NCI-H2196 (cell line): Measurements from ENCODE around the gene CTNNBL1.

Source experiments
- DNase-seq: peaks from one replicate; lab custom pipeline; 2025; ENCODE audit not compliant: unreplicated experiment; lab: John Stamatoyannopoulos, UW

The CTNNBL1 gene

DNA sequence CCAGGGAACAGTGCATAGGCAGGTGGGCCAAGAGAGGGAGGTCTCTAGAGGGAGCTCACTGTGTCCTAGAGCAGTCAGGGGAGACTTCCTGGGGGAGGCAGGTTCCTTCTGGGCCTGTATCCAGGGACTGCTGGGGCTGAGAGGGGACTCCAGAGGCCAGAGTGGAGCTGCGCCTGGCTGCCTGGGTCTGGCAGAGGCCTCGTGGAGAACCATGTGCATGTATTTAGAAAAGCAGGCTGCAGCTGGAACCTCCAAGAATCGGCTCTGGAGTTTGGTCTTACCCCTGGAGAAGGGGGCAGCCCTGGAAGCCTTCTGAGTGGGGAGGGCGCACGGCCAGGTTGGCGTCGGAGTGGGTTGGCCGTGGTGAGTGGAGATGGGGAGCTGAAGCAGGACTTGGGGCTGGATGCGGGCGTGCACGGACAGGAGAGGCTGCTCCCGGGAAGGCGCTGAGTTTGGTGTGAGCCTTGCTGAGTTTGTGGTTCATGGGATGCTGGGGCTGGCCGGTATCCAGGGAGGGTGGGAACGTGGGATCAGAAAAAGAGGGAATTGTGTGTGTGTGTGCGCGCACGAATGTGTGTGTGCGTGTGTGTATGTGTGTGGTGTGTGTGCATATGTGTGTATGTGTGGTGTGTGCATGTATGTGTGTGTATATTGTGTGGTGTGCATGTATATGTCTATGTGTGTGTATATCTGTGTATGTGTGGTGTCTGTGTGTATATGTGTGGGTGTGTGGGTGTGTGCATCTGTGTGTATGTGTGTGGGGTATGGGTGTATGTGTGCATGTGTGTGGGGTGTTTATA, 219.9 kb downstream of the CTNNBL1 start:
- DNase-seq, result no peak

GRCh38 chr20:37914367-37914671, 220.5 kb downstream of the CTNNBL1 start:
- DNase-seq, result no peak

DNA sequence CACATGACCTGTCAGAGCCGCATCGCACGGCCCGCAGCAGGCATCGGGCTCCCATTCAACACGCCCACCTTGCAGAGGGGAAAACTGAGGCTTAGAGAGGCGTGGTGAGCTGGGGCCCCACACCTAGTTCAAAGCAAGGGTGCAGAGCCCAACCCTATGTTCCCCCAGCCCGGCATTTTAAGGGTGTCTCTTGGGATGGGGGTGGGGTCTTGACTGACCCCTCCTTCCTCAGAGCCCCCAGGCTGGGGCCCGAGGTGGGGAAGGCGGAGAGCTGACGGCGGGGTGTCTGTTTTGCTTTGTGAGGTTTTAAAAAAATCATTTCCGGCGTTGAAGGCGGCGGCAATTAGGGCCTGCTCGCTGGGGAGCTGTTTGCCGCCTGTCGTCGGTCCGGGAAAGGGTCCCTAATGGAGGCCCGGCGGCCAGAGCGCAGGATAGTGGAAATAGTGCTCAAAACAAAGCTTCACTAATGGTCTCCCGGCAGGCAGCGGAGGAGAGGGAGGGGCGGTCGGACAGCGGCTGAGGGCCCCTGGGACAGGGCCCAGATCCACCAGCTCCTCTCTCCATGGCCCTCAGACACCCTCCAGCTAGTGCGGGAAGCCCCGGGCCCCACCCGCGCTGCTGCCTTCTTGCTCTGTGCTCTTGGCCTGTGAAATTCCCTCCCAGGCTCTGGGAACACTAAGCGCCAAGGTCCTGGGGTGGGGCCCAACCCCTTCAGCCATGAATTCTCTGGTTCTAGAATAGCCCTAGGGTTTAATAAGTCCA, 221.0 kb downstream of the CTNNBL1 start:
- DNase-seq, result no peak

GRCh38 chr20:37915434-37915787, 221.6 kb downstream of the CTNNBL1 start:
- no peak for DNase-seq

GRCh38 chr20:37915800-37916570, 222.2 kb downstream of the CTNNBL1 start:
- DNase-seq, result no peak

GRCh38 chr20:37917461-37917860, 223.6 kb downstream of the CTNNBL1 start:
- no peak for DNase-seq

DNA sequence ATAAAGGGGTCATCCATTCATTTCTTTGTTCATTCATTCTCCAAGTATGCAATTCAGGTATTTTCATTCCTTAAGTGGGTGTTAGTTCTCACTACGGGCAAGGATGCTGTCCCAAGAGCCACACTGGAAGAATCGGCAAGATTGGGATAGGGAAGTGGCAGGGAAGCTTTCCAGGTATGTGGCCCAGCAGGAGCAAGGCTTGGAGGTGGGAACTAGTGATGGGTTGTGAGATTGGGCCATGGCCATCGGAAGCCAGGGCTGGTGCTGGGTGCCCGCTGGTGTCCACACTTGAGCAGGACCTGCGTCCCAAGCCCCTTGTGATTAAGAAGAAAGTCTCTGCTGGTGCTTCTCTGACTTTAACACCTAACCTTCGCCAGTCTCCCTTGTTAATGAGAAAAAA, 224.2 kb downstream of the CTNNBL1 start:
- no peak for DNase-seq

GRCh38 chr20:37919389-37920040, 225.7 kb downstream of the CTNNBL1 start:
- DNase-seq, result no peak

DNA sequence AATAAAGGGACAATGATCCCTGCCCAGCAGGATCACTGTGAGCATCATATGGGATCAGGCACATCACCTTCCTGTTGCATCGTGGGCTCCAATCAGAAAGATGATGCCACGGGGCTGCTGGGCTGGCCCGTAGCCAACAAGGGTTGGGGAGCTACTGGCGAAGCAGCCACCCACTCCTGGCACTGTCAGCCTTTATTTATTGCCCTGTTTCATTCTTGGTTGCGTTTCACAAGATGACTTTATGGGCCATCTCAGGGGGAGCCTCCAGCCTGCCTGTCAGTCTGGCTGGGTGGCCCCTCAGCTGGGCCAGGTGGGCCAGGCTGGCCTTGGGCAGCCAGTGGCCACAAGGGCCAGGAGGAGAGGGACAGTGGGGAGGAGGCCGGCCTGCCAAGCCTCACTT, 226.4 kb downstream of the CTNNBL1 start:
- DNase-seq, result no peak

GRCh38 chr20:37920679-37921322, 227.0 kb downstream of the CTNNBL1 start:
- no peak for DNase-seq

GRCh38 chr20:37921341-37921929, 227.6 kb downstream of the CTNNBL1 start:
- DNase-seq, result no peak
